KMS-11 (cell line): ENCODE results near the gene EPHA8.

ENCODE experiments used
- H2AFZ ChIP-seq: fragments of 200-600 bp; sonication (generic); 2 replicates; pipeline ENCODE4 v1.6.1; 2016; ENCODE audit warnings: antibody characterized with exemption, mixed run types, low read depth
- H3K27ac ChIP-seq: fragments of 200-600 bp; sonication (generic); 2 replicates; pipeline ENCODE4 v1.6.1; 2016; ENCODE audit warnings: mild to moderate bottlenecking, mixed run types
- H3K27me3 ChIP-seq: fragments of 200-600 bp; sonication (generic); 2 replicates; pipeline ENCODE4 v1.6.1; 2017; ENCODE audit warnings: mild to moderate bottlenecking, low read depth, mixed run types, moderate library complexity; ENCODE audit not compliant: insufficient read depth
- H3K36me3 ChIP-seq: fragments of 200-600 bp; sonication (generic); 2 replicates; pipeline ENCODE4 v1.6.1; 2017; ENCODE audit warnings: mild to moderate bottlenecking, mixed run types; ENCODE audit not compliant: insufficient read depth
- H3K4me1 ChIP-seq: fragments of 200-600 bp; sonication (generic); 2 replicates; pipeline ENCODE4 v1.6.1; 2016; ENCODE audit warnings: mild to moderate bottlenecking, low read depth, mixed run types; ENCODE audit not compliant: poor library complexity, severe bottlenecking
- H3K4me2 ChIP-seq: fragments of 200-600 bp; sonication (generic); 2 replicates; pipeline ENCODE4 v1.7.0; 2016; ENCODE audit warnings: mild to moderate bottlenecking, mixed run types
- H3K4me3 ChIP-seq: fragments of 200-600 bp; sonication (generic); IDR thresholded peaks from 2 replicates; pipeline ENCODE4 v1.6.1; 2017; ENCODE audit warnings: low read depth, low read length, mixed read lengths; ENCODE audit not compliant: insufficient read depth
- H3K79me2 ChIP-seq: fragments of 200-600 bp; sonication (generic); 2 replicates; pipeline ENCODE4 v1.6.1; 2016; ENCODE audit warnings: low read depth, mixed run types; ENCODE audit not compliant: insufficient read depth
- H3K9ac ChIP-seq: fragments of 200-600 bp; sonication (generic); 2 replicates; pipeline ENCODE4 v1.6.1; 2016; ENCODE audit warnings: mild to moderate bottlenecking, mixed run types
- H4K20me1 ChIP-seq: fragments of 200-600 bp; sonication (generic); 2 replicates; pipeline ENCODE4 v1.6.1; 2016; ENCODE audit warnings: mild to moderate bottlenecking, mixed run types; ENCODE audit not compliant: insufficient read depth
- TF ChIP-seq, protein P1 (sequence below): fragments of 200-600 bp; sonication (generic); conservative IDR thresholded peaks from 2 replicates; pipeline ENCODE4 v1.6.1; 2017; ENCODE audit warnings: low read depth, mild to moderate bottlenecking, antibody characterized with exemption, low read length, moderate library complexity, mixed read lengths

Gene EPHA8

DNA sequence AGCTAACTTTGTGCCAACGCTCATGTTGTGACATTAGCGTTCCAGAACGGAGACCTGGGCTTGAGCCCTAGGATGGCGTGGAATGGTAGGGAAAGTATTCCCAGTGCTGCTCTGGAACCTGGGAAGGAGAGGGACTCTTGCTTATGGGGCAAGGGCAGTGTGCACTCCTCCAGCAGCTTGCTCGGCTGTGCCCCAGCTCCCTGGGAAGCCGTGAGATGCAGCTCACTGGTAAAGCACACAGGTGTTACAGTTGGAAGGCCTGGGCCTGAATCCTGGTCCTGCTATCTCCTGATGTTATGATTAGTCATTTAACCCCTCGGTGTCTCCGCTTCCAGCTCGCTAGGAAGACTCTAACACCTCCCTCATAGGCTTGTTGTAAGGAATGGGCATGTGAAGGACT is 42.4 kb upstream of the EPHA8 start:
- Histone ChIP-seq H3K4me3 (no peak overlapping the region), H3K4me2 (no peak overlapping the region), H3K27ac (no peak overlapping the region), H3K36me3 (no peaks in the 10 kb centered on the region), H3K79me2 (no peaks in the 10 kb centered on the region), H3K4me1 (no peaks in the 10 kb centered on the region), H4K20me1 (no peaks in the 10 kb centered on the region), H3K9ac (no peak overlapping the region), H2AFZ (no peak overlapping the region), H3K27me3 (no peaks in the 10 kb centered on the region)
- TF ChIP-seq, protein P1, sequence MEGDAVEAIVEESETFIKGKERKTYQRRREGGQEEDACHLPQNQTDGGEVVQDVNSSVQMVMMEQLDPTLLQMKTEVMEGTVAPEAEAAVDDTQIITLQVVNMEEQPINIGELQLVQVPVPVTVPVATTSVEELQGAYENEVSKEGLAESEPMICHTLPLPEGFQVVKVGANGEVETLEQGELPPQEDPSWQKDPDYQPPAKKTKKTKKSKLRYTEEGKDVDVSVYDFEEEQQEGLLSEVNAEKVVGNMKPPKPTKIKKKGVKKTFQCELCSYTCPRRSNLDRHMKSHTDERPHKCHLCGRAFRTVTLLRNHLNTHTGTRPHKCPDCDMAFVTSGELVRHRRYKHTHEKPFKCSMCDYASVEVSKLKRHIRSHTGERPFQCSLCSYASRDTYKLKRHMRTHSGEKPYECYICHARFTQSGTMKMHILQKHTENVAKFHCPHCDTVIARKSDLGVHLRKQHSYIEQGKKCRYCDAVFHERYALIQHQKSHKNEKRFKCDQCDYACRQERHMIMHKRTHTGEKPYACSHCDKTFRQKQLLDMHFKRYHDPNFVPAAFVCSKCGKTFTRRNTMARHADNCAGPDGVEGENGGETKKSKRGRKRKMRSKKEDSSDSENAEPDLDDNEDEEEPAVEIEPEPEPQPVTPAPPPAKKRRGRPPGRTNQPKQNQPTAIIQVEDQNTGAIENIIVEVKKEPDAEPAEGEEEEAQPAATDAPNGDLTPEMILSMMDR: no peak

DNA sequence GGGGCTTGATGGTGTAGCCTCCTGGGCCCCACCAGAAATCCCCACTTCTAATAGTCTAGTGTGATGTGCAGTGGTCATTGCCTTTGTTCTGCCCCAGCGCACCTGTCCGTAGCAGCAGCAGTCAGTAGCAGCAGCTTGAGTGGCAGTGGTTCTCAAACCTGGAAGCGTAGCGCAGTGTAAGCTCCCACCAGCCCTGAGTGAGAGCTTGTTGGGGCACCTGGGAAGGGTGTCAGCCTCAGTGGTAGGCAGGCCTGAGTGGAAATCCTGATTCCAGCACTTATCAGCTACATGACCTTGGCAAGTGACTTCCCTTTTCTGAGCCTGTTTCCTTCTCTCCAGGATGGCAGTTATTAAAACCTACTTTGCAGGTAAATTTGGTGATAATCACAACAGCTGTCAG is 41.6 kb upstream of the EPHA8 start:
- no peak overlapping the region for H3K4me3 ChIP-seq
- H3K27me3 ChIP-seq: no peaks in the 10 kb centered on the region
- TF ChIP-seq, protein P1: no peak
- H3K27ac ChIP-seq: no peak overlapping the region
- no peak overlapping the region for H2AFZ ChIP-seq
- no peak overlapping the region for H3K4me2 ChIP-seq
- H3K9ac ChIP-seq: no peak overlapping the region
- no peaks in the 10 kb centered on the region for H3K4me1 ChIP-seq
- H3K79me2 ChIP-seq: no peaks in the 10 kb centered on the region
- no peaks in the 10 kb centered on the region for H4K20me1 ChIP-seq
- H3K36me3 ChIP-seq: no peaks in the 10 kb centered on the region

- Histone ChIP-seq H4K20me1 (no peaks in the 10 kb centered on the region), H3K4me1 (no peaks in the 10 kb centered on the region), H3K36me3 (no peaks in the 10 kb centered on the region), H3K9ac (no peak overlapping the region), H3K27me3 (no peaks in the 10 kb centered on the region), H3K27ac (no peak overlapping the region), H3K4me2 (no peak overlapping the region), H3K79me2 (no peaks in the 10 kb centered on the region), H3K4me3 (no peak overlapping the region), H2AFZ (no peak overlapping the region)
- TF ChIP-seq, protein P1: no peak
Measured at GRCh38 chr1:22522221-22522743, 41.0 kb upstream of the EPHA8 start.

- Histone ChIP-seq H3K4me3 (no peak overlapping the region), H3K36me3 (no peaks in the 10 kb centered on the region), H4K20me1 (no peaks in the 10 kb centered on the region), H3K27me3 (no peaks in the 10 kb centered on the region), H3K79me2 (no peaks in the 10 kb centered on the region), H3K9ac (no peak overlapping the region), H3K4me1 (no peaks in the 10 kb centered on the region), H3K4me2 (no peak overlapping the region), H3K27ac (no peak overlapping the region), H2AFZ (no peak overlapping the region)
- TF ChIP-seq, protein P1: no peak
Measured at GRCh38 chr1:22524481-22524880, 38.8 kb upstream of the EPHA8 start.
